Aorta (tissue), 5 donors: ENCODE measurements around the gene B4GALNT4. TPM values are rescaled to one million over a fixed set of nuclear protein-coding genes. Genes with fewer than 3 reads are reported as not detected.

ENCODE experiments used
- ATAC-seq: fragments of 200-7000 bp; cut with Tn5 transposase; one replicate; pipeline ENCODE4 v1.9.1; 2022; ENCODE audit warnings: moderate library complexity; ENCODE audit not compliant: low FRiP score
- DNase-seq, 2 donors: peaks; one replicate each; pipeline ENCODE4 v3.0.0-alpha.2; 2020
- H3K27ac ChIP-seq, 2 donors: one replicate each; pipeline ENCODE4 v1.5.1; 2013; ENCODE audit warnings: low read length in 2 of 2, mild to moderate bottlenecking in 2 of 2, moderate library complexity in 2 of 2, control low read depth in 1 of 2, inconsistent platforms in 1 of 2, low read depth in 1 of 2
- H3K27me3 ChIP-seq, 2 donors: one replicate each; pipeline ENCODE4 v1.6.1; 2013; ENCODE audit warnings: control low read depth in 1 of 2, low read length in 1 of 2, mild to moderate bottlenecking in 1 of 2, moderate library complexity in 1 of 2; ENCODE audit not compliant: insufficient read depth in 2 of 2, control insufficient read depth in 1 of 2
- H3K36me3 ChIP-seq, 2 donors: one replicate each; pipeline ENCODE4 v1.6.1; 2013; ENCODE audit warnings: control low read depth in 1 of 2, low read length in 1 of 2, mild to moderate bottlenecking in 1 of 2; ENCODE audit not compliant: insufficient read depth in 2 of 2, control insufficient read depth in 1 of 2
- H3K4me1 ChIP-seq, 2 donors: one replicate each; pipeline ENCODE4 v1.6.1; 2013; ENCODE audit warnings: low read length in 2 of 2, control low read depth in 1 of 2, mild to moderate bottlenecking in 1 of 2, moderate library complexity in 1 of 2; ENCODE audit not compliant: insufficient read depth in 2 of 2, control insufficient read depth in 1 of 2
- H3K4me3 ChIP-seq, 2 donors: one replicate each; pipeline ENCODE4 v1.5.1; 2013; ENCODE audit warnings: low read length in 2 of 2, control low read depth in 1 of 2, mild to moderate bottlenecking in 1 of 2
- H3K9me3 ChIP-seq: one replicate; pipeline ENCODE4 v1.6.1; 2013; ENCODE audit warnings: mild to moderate bottlenecking, low read length; ENCODE audit not compliant: control insufficient read depth
- WGBS, 2 donors: extraction: QIAGEN DNeasy Blood & Tissue Kit; methylation state at CpG; one replicate each; pipeline ENCODE4 v1.1.7; 2013; 5-methylcytosine and 5-hydroxymethylcytosine counted together
- intact Hi-C, 2 donors: fragments of 100-400 bp; cut with DNase I; formaldehyde crosslinking; loops; one replicate each; pipeline versions ENCODE4 v1.14.2 to v1.15.0; 2022
- polyA plus RNA-seq, 2 donors: library from polyadenylated mRNA; stranded (reverse); fragments of 200-250 nt; gene quantifications; one replicate each; pipeline ENCODE4 v1.2.3, GENCODE V29; 2013
- total RNA-seq, 2 donors: library from RNA; stranded (reverse); fragmentation: NEBNext Ultra II Directional; extraction: Animal tissue kit (Norgen Biotek cat#: 25700); gene quantifications; one replicate each; pipeline ENCODE4 v1.2.1, GENCODE V29; 2021
- donor health status: healthy with polysubstance abuse.
- donor health status: Bipolar disorder and iron deficiency.
- donor health status: DM: no; HTN: no; CAD: no.
- donor health status: DM: no; HTN: no; CAD: no.
- donor health status: DM: yes; HTN: yes; CAD: no.

The B4GALNT4 gene
- total and polyA plus RNA-seq, 4 donors: 0.38 to 4.6 (median 1.9) TPM

DNA sequence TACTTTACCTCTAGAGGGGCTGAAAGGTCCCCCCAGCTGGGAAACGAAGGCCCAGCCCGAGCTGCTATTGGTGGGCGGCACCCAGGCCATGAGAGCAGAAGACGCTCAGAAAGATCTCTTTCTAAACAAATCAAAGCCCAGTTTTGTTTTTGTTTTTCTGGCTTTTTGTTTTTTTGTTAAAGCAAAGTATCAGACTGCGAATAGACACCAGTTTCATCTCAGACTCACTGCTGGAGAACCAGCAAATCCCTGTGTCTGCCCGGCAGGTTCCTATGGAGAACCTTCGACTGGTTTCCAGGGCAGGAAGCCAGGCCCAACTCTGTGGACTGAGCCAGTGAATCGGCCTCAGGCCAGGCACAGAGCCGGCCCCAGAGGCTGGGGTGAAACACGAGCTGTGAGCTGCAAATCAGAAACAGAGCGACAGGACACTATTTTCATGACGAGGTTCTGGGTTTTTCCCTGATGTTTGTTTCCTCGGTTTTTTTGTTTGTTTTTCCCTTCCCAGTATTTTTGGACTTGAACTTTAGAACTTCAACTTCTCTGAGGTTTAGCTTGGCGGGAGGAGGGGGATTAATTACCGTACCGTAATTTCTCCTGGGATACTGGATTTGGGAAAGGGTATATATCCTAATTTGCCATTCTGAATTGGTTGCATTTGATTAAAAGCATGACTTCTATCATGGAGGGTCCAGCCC lies 16.0 kb upstream of the B4GALNT4 start:
- ATAC-seq: peak; percentile 77
- Histone ChIP-seq H3K27ac (peak overlapping the region; percentile 67 to 87), H3K36me3 (no peaks in the 10 kb centered on the region), H3K9me3 (no peaks in the 10 kb centered on the region), H3K4me1 (no peaks in the 10 kb centered on the region), H3K4me3 (no peak overlapping the region), H3K27me3 (no peaks in the 10 kb centered on the region)
- DNase-seq: peak; percentile 93 to 94
- 7 to 12% methylated on average over 16 of the region's 16 CpGs for WGBS, 2 donors
- intact Hi-C loops: loop anchor here in 1 of 2 donors (5.0 kb wide), 1 partner anchor 46 kb away; the partner anchor contains the start of gene IFITM2

DNA sequence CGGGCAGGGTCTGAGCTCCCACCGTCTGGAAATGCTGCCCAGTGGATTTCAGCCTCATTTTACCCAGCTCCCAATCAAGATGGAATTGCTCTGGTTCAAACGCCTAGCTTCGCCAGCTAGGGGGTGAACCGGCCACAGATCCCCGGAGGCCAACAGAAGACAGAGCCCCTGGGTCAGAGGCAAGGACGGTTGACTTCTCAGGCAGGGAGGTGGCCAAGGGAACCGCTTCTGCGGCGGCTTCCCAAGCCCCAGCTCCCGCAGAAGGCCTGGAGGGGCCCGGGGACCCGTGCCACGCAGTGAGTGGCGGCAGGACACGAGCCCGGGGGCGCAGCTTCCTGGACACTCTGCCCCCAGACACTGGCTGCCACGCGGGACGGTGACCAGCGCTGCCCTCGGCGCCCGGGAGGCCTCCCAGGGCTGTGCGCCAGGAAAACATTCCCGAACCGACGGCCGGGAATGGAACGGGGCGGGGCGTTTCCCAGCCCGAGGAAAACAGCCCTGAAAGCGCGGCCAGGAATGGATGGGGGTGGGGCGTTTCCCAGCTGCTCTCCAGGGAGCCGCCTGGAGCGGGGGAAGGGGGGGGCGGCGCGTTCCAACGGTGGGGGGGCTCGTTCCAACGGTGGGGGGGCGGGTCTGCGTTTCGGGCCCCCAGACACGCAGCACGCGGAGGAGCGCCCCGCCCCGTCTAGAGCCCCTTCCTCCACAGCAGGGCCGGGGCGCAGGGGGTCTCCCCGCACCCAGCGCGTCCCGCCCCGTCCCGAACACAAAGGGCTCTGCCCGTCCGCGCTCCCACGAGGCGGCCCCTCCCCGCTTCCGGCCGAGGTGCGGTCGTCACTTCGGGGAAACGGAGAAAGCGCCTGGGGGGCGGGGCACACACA lies 13.5 kb upstream of the B4GALNT4 start:
- Histone ChIP-seq H3K4me3 (no peak overlapping the region), H3K36me3 (no peaks in the 10 kb centered on the region), H3K27me3 (no peaks in the 10 kb centered on the region), H3K9me3 (no peaks in the 10 kb centered on the region), H3K27ac (peak overlapping the region; percentile 88 to 95), H3K4me1 (no peaks in the 10 kb centered on the region)
- DNase-seq: peak; percentile 97 to 99
- intact Hi-C loops: loop anchor here in 1 of 2 donors (2.0 to 5.0 kb wide), 3 partner anchors 34 to 149 kb away; partner anchors contain the start of genes BET1L, IFITM3 and RIC8A
- whole genome bisulfite sequencing, 2 donors: 1 to 2% methylated on average over 48 to 76 of the region's 76 CpGs
- peak; percentile 94 for ATAC-seq

DNA sequence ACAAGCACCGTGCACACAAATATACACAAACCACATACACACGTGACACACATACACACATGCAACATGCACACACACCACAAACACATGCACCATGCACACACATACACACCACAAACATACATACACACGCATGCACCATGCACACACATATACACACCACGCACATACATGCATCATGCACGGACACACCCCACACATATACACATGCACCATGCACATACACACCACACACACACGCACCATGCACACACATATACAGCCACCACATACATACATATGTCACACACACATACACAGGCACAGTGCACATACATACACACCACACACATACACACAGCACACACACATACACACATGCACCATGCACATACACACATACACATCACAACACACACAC lies 12.7 kb upstream of the B4GALNT4 start:
- Histone ChIP-seq H3K27me3 (no peaks in the 10 kb centered on the region), H3K27ac (no peak overlapping the region), H3K9me3 (no peaks in the 10 kb centered on the region), H3K36me3 (no peaks in the 10 kb centered on the region), H3K4me1 (no peaks in the 10 kb centered on the region), H3K4me3 (no peak overlapping the region)
- WGBS, 2 donors: 77 to 87% methylated on average over 6 of the region's 6 CpGs
- intact Hi-C loops: loop anchor here in 1 of 2 donors (2.0 to 5.0 kb wide), 3 partner anchors 34 to 149 kb away; partner anchors contain the start of genes BET1L, IFITM3 and RIC8A
- no peak for ATAC-seq
- DNase-seq: no peak

DNA sequence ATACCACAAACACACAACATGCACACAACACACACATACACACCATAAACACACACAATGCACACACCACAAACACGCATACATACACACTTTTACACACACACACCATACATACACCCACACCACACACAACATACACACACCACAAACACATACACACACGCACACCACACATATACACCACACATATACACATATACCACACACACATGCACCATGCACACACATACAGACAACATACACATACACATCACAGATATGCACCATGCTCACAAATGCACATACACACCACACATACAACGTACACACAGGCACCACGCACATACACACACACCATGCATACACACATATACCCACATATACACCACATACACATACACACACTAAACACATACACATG lies 11.7 kb upstream of the B4GALNT4 start:
- H3K4me3 ChIP-seq: no peak overlapping the region
- intact Hi-C loops: loop anchor here in 1 of 2 donors (2.0 to 5.0 kb wide), 3 partner anchors 35 to 150 kb away; partner anchors contain the start of genes BET1L, IFITM3 and RIC8A
- H3K4me1 ChIP-seq: no peaks in the 10 kb centered on the region
- no peak for DNase-seq
- 92 to 93% methylated on average over 4 of the region's 4 CpGs for WGBS, 2 donors
- H3K27ac ChIP-seq: no peak overlapping the region
- no peaks in the 10 kb centered on the region for H3K36me3 ChIP-seq
- no peaks in the 10 kb centered on the region for H3K9me3 ChIP-seq
- no peak for ATAC-seq
- no peaks in the 10 kb centered on the region for H3K27me3 ChIP-seq

DNA sequence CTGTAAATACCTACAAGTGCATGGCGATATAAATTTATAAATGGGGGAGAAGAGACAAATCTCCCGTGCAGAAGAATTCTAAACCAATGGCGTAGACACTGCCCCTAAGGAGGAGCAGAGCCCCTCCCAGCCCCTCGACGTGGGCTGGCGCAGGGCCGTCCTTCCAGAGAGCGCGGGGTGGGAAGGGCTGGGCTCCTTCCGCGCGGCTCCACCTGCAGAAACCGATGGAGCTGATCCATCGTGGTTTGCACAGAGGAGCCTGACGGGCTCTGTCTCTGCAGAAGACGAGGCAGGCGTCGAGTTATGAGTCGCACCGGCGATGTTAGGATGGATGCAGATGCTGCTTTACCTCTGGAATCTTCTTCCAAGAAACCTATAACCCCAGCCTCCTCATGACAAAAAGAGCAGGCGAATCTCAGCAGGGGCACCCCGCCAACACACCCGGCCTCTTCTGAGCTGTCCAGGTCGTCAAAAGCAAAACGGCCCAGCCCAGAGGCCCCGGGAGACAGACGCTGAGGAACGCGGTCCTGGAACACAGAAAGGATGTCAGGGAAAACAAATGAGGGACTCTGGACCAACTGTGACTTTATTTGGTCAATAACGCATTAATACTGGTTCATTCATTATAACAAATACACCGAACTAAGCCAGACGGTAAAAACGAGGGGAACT lies 11.0 kb upstream of the B4GALNT4 start:
- Histone ChIP-seq H3K27me3 (no peaks in the 10 kb centered on the region), H3K27ac (no peak overlapping the region), H3K4me3 (no peak overlapping the region), H3K9me3 (no peaks in the 10 kb centered on the region), H3K4me1 (no peaks in the 10 kb centered on the region), H3K36me3 (no peaks in the 10 kb centered on the region)
- intact Hi-C loops: loop anchor here in 1 of 2 donors (5.0 kb wide), 2 partner anchors 36 to 151 kb away; partner anchors contain the start of genes BET1L, IFITM3 and RIC8A
- DNase-seq (peak in 1 of 2 donors; percentile 69), ATAC-seq (no peak)
- 24 to 57% methylated on average over 34 of the region's 34 CpGs for WGBS, 2 donors

DNA sequence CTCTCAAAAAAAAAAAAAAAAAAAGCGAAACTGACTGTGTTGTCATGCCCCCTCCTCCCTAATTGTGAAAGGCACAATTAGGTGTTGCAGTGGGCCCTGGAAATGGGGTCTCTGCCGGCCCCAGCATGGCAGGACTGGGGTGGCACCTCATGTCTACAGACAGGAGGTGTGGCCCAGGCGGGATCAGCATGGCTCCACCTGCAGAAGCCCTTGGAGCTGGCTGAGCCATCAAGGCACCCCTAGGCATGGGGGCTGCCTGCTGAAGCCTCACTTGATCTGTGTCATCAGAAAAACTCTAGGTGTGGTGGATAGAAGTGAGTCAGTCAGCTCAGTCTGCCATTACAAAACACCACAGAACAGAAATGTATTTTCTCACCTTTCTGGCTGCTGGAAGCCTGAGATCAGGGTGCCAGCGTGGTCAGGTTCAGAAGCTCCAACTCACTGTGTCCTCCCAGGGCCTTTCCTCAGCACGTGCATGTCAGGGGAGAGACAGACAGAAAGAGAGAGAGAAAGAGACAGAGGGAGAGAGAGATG lies 10.1 kb upstream of the B4GALNT4 start:
- Histone ChIP-seq H3K36me3 (no peaks in the 10 kb centered on the region), H3K27me3 (no peaks in the 10 kb centered on the region), H3K9me3 (no peaks in the 10 kb centered on the region), H3K4me1 (no peaks in the 10 kb centered on the region), H3K4me3 (no peak overlapping the region), H3K27ac (no peak overlapping the region)
- DNase-seq (peak in 1 of 2 donors; percentile 67), ATAC-seq (no peak)
- intact Hi-C loops: loop anchor here in 1 of 2 donors (5.0 kb wide), 2 partner anchors 37 to 152 kb away; partner anchors contain the start of genes BET1L, IFITM3 and RIC8A
- WGBS, 2 donors: 74 to 75% methylated on average over 5 of the region's 5 CpGs

DNA sequence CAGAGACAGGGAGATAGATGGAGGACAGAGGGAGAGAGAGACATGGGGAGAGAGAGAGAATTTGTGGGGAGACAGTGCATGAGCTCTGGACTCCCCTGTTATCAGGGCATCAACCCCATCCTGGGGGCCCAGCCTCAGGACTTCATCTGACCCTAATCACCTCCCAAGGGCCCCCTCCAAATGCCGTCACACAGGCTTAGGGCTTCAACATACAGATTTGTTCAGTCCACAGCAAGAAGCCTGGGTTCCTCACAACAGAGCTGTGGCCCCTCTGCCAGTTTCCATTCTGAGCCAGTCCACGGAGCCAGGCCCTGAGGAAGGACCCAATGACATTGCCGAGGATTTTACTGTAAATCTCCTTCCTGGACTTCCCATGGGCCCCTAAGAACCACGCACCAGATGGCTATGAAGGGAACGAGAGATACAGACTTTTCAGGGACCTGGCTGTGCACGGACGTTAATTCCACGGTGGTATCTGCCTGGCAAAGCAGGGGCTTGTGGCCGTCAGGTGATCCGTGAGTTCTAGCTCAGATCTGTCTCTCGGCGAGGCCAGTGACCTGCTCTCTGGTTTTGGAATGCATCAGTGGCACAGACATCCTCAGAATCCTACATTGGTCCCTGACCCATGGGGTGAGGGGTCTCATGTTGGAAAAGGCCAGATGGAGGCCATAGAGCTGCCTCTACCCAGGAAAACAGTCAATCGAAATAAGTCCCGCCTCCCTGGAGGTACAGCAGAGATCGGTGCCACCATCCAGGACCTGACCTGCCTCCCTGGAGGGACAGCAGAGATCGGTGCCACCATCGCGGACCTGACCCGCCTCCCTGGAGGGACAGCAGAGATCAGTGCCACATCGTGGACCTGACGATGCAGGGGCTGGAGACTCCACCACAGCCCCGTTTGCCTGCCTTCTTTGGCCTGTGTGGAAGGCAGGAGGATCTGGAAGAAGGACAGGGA lies 8.7 kb upstream of the B4GALNT4 start:
- no peak overlapping the region for H3K27ac ChIP-seq
- no peaks in the 10 kb centered on the region for H3K4me1 ChIP-seq
- H3K4me3 ChIP-seq: no peak overlapping the region
- no peak for ATAC-seq
- peak in 1 of 2 donors; percentile 78 for DNase-seq
- 81 to 89% methylated on average over 22 of the region's 22 CpGs for WGBS, 2 donors
- no peaks in the 10 kb centered on the region for H3K27me3 ChIP-seq
- no peaks in the 10 kb centered on the region for H3K36me3 ChIP-seq
- intact Hi-C loops: no loop called here
- H3K9me3 ChIP-seq: no peaks in the 10 kb centered on the region
